HG03196 (cell line): ENCODE data around the gene HS3ST4.

Source experiments
- ATAC-seq: cut with Tn5 transposase; IDR thresholded peaks from one replicate; pipeline ENCODE4 v1.9.1; 2021; ENCODE audit not compliant: unreplicated experiment

HS3ST4 gene

DNA sequence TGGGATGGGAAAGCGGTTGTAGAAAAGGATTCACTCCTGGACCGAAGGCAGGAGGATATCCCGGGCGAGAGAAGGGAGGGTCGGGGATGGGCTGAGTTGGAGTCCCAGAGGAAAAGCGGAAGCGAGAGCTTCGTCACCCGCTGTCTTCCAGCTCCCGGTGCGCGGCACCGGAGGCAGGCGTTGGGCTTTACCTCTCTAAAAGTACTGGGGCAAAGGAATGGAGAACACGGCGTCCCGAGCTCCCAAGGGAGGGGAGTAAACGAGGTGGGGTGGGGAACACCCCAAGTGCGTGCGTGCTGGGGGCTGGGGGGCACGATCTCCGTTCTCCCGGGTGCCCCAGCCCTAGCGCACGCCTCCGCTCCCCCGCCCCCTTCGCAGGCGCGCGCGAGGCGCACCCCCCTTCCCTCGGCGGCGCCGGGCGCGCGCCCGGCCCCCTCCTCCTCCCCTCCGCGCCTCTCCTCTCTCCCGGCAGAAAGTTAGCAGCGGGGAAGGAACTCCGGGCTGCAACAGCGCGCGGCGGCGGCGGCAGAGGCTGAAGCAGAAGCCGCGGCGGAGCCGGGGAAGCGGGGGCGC lies at the start of gene HS3ST4:
Gene HS3ST4 (plus strand): TSS at position 441 of the 573 bp plus-strand sequence.
- ATAC-seq, result no peak

DNA sequence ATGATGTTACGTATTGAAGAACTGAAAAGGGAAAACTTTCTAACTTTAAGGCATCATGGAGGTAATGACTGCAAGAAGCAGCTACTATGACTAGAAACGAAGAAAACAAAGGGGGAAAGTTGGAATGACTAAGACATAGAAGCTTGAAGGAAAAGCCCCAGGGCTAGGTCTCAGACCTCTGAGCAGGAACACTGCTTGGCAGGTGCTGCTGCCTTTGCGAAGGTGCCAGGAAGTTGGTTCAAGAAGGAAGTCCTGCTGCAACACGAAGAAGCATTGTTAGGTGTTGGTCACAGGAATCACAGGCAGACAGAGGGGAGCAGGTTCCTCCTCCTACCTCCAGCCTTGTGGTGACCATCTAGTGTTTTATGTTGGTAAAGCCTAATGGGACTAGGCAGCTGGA lies 48.1 kb upstream of the HS3ST4 start:
- ATAC-seq, result no peak

DNA sequence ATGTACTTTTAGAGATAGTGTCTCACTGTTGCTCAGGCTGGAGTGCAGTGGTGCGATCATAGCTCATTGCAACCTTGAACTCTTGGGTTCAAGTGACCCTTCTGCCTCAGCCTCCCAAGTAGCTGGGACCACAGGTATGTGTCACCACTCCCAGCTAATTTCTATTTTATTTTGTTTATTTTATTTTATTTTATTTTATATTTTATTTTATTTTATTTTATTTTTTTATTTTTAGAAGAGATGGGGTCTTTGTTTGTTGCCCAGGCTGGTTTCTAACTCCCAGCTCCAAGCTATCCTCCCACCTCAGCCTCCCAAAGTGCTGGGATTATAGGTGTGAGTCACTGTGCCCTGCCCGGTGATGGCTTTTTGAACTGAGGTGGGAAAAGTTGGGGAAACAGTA lies 35.1 kb upstream of the HS3ST4 start:
- no peak for ATAC-seq

DNA sequence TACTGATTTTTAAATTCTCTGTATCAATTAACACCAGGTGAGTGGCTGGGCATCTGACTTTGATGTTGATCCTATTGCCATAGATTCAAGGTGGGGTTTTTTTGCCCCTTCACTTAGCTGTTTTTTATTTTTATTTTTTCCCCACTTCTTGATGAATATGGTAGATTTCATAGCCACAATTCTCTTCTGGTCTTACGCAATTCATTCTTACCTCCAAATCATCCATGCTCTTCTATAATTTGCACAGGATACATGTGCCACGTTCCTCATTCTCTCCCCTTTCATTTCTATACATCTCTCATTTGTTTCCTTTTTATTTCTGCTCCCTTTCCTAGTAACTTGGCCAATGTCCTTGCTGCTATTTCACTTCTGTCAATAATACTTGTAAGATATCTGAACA lies 14.9 kb upstream of the HS3ST4 start:
- ATAC-seq, result no peak

DNA sequence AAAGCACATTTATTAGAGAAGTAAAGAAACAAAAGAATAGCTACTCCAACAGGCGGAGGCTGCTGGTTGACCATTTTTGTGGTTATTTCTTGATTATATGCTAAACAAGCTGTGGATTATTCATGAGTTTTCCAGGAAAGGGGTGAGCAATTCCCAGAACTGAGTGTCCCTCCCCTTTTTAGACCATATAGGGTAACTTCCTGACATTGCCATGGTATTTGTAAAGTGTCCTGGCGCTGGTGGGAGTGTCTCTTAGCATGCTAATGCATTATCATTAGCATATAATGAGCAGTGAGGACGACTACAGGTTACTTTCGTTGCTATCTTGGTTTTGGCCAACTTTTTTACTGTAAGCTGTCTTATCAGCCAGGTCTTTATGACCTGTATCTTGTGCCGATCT lies 12.2 kb upstream of the HS3ST4 start:
- no peak for ATAC-seq

DNA sequence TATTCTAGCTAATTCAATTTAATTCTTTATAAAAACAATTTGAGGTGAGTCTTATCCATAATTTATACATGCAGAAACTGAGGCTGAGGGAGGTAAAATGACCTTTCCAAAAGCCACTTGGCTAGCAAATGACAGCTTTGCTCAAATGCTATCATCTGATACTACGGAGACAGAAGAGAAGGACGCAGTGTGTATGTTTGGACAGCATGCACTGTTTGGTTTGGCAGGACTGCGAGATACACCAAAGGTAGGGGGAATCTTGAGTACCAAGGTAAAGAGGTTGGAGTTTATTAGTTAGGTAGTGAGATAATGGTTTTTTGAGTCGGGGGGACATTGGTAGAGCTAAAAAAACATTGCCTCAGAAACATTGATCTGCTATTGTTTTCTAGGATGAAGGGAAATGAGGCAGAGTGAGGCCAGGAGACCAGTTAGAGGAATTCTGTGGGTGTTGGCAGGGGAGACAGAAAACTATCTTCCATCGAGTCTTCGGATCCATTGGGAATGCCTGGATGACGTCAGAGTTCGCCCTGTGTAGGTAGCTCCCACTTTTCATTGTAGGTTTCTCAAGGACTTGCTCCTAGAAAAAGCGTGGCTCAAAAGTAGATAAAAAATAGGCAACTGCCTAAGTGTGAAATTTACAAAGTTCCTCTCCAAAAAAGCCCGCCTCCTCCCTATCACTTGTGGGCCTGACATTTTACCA lies 2.5 kb upstream of the HS3ST4 start:
- ATAC-seq, result no peak

DNA sequence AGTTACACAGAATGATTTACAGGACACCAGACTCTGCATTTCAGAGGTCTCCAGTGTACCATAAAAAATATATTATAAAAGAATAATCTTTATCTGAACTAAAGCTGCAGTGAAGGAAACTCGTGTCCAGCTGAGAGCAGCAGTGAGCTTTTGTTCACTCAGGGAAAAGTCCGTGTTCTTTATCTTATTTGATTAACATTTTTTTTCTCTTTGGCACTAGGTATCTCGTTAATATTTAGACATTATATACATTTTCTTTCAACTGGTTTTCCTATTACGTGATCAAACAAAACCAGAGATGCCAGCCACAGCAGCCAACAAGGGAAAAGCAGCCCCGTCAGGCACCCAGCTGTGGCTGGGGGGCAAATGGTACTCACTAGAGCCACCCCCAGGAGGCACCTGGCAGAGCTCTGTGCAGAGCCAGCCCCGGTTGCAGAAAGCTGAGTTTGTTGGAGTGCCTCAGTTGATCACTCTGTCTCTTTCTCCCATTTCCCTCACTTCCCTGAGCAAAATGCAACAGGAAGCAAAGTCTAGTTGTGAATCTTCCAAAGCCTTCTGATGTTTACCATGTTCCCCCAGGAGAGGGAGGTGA lies 1.1 kb upstream of the HS3ST4 start:
- no peak for ATAC-seq

DNA sequence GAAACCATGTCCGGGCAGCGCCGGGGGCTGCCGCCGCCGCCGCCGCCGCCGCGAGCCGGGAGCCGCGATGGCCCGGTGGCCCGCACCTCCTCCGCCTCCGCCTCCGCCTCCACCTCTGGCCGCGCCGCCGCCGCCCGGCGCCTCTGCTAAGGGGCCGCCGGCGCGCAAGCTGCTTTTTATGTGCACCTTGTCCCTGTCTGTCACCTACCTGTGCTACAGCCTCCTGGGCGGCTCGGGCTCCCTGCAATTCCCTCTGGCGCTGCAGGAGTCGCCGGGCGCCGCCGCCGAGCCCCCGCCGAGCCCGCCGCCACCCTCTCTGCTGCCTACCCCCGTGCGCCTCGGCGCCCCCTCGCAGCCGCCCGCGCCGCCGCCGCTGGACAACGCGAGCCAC lies 587 bp downstream of the HS3ST4 start:
- no peak for ATAC-seq

DNA sequence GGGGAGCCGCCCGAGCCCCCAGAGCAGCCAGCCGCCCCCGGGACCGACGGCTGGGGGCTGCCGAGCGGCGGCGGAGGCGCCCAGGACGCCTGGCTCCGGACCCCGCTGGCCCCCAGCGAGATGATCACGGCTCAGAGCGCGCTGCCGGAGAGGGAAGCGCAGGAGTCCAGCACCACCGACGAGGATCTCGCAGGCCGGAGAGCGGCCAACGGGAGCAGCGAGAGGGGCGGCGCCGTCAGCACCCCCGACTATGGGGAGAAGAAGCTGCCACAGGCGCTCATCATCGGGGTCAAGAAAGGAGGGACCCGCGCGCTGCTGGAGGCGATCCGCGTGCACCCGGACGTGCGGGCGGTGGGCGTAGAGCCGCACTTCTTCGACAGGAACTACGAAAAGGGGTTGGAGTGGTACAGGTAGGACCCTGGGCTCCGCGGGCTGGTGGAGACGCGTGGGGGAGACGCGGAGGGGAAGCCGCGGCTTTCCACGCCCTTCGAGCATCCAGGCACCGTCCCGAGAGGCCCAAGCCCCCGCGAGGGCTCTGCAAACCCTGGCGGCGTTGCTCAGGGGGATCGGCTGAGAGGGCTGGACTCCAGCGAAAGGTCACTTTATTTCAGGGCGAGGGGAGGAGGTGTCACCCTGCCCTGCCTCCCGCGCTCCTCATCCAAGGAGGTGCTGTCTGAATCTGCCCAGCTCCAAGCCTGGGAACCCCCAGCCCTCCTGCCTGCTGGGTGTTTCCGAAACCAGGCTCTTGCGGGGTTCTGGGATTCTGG lies 1.2 kb downstream of the HS3ST4 start:
- ATAC-seq, result no peak

DNA sequence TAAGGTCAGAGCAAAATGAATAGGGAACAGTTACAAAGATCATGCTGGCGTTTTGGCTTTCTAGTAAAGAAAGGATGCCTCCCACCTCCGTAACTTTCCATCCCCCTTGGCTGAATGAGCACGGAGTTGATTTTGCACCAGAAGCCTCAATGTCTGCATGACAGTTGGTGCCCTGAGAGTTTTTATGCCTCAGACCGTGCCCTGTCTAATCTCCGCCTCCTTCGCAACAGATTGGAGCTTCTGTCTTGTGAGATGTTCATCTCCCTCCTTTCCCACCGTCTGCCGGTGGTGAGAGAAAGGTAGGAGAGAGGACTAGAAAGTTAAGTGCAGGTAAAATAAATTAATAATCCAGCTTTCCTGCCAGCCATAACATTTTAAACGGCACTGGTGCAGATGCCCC lies 1.9 kb downstream of the HS3ST4 start:
- ATAC-seq, result no peak

DNA sequence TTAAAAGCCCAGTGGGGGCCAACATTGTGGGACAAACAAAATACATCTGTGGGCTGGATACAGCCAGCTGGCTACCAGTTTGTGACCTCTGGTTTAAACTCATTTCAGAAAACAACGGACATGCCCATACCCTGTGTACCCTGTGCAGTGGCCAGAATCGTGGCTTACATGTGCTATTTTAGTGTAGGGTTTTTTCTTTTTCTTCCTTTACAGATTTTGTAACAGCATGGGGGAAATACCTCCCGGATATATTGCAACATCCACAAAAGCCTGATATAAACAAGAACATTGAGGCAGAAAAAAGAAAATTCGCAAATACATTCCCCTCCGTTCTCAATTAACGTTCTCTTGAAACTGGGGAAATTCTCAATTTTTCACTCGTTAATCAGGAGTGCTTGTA lies 7.3 kb downstream of the HS3ST4 start:
- ATAC-seq, result no peak

DNA sequence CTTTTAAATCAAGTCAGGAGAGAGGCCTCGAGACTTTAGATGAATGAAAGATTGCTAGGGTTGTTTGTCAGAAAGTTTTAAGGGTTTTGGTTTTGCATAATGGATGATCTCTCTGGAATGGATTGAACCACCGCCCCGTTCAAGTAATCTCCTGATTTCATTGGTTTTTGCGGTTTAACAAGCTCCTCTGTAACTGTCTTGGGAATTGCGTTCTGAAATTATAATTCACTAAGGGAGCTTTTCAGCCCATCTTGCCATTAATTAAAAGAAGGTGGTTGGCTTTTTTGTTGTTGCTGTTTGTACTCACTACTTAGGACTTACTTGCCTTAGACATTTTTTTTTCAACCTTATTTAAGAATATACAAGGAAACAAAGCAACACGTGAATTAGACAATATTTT lies 8.8 kb downstream of the HS3ST4 start:
- no peak for ATAC-seq

DNA sequence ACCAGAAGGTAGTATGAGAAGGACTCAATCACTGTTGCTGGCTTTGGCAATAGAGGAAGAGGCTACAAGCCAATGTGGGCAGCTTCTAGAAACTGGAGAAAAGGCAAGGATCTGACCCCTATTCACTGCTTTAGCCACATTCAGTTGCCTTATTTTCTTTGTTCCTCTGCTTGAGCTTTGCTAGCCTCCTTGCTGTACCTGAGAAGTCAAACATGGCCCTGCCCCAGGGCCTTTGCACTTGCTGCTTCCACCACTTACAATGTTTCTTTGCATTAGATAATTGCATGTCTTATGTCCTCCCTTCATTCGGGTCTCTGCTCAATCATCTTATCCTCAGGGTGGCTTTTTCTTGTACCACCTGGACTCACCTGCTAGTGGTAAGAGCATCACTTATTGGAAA lies 15.8 kb downstream of the HS3ST4 start:
- no peak for ATAC-seq

DNA sequence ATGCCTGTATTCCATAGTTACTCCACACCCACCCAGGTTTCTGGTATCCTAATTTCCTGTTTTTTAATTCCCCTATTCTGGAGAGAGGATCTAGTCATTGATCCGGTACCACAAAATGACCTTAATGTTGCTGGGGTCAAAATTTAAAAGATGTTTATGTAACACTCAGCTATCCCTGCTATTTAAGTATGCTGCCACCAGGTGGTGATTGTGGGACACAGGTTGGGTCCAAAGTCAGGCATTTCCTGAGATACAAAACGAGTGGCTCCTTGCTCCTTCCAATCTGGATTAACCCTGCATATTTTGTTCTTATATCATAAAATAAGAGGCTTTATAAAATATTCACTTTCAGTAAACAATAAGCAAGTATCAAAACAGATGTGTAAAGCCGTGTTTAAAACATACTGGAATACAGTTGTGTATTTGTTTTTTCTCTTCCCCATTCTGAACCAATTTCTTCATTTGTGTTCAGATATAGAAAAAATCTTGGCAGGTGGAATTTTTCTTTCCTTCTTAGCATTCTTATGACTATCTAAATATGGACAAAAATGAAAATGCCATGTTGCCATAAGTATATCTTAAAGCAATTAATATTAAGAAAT lies 16.3 kb downstream of the HS3ST4 start:
- ATAC-seq, result no peak

DNA sequence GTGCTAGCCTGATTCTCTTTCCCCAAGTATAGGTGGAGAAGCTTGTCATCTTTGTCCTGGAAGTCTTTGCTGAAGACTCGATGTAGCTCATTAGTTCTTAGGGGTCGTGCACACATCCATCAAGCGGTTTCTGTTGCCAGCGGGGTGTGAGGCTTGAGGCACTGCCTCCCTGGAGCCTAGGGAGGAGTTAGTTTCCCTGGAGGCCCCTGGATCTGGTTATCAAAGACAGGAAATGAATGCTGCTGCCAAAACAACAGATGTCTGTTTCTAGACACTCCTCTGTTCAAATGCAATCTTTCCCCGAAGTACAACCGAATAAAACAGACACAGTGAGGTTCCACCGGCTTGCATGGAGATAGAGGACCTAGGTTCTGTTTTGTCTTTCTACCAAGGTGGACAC lies 17.5 kb downstream of the HS3ST4 start:
- no peak for ATAC-seq

DNA sequence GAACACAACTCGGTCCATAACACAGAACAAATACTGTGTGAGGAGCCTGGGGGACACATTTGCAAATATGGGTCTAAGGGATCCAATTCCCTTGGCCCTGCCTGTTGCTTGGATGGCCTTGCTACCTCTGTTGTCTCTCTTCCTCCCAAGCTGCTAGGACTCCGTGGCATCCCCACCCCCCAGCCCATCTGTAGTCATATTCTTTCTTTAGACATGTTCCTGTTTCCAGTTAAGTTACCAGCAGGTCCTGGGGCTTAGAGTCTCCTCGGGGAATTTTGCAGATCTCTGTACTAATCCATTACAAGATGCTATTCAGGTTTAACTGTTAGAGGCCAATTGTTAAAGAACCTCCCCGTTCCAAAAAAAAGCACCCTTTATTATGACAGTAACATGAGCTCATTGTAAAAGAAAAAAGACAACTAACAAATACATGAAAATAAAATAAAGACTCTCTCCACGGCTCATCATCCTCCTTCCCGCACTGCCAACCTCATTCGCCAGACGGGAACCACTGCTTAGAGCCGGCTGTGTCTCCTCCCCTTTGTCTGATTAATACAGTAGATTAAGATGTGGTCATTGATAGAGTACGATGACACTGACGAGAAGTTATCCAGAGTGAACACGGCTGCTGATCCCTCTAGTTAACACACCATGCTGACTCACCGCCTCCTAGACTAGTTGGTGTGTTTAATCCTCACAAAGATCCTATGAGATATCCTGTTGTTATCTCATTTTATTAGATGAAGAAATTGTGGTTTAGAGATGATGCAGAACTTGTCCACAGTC lies 22.2 kb downstream of the HS3ST4 start:
- ATAC-seq, result no peak

DNA sequence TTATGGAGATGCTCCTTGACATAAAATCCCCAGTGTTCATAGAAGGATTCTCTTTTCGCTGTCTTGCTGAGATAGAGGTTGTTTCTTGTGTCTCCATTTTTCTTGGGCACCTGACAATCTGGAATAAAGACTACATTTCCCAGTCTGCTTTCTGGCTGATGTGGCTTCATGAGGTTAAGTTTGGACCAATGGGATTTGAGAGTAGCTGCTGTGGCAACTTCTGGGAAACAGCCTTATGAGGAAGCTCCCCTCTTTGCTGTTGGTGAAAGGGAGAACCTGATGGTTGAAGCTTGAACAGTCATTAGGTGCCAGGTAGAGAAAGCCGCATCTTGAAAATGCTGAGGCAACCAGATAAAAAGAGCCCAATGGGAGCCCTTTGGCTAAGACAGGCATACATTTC lies 24.4 kb downstream of the HS3ST4 start:
- no peak for ATAC-seq

DNA sequence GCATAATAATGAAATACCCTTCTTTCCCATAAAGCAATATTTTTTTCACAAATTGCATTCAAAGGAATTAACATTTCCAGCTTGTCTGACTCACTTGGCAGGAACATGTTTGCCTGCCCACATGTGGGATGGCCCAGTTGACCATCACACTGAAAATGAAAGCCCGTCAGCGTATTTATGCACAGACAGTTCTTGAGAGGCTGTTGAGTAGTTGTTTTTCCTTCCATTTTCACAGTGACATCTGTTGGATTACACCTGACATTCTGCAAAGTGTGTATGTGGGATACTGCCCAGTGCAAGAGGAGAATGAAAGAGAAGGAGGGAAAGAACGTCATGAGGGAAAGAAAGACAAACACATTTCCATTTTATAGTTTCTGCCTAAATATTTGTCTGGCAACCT lies 29.7 kb downstream of the HS3ST4 start:
- no peak for ATAC-seq

DNA sequence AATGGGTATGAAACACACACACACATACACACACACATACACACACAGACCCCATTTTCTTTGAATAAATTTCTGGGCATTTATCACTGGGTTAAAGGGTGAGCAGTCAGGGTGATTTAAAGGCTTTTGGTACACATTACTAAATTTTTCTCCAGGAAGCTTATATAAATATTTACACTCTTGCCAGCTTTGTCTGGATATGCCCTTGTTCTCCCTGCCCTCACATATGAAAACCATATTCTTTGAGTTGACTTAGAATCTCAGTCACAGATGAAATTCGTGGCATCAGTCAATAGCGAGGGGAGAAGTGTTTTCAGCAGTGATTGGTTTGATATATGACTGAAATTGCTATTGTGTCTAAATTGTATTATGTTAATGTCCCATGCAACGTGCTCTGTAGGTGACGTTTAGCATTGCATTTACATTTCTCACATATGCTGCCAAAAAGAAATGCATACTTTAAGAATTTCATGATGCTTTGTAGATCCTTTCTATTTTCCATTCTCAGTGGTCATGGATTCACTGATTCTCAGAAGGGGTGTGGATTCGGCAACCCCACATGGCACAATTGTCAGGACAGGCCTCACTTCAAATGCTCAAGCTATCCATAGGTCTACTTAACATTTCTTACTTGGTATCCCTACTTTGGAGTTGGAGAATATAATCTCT lies 34.8 kb downstream of the HS3ST4 start:
- ATAC-seq, result no peak

DNA sequence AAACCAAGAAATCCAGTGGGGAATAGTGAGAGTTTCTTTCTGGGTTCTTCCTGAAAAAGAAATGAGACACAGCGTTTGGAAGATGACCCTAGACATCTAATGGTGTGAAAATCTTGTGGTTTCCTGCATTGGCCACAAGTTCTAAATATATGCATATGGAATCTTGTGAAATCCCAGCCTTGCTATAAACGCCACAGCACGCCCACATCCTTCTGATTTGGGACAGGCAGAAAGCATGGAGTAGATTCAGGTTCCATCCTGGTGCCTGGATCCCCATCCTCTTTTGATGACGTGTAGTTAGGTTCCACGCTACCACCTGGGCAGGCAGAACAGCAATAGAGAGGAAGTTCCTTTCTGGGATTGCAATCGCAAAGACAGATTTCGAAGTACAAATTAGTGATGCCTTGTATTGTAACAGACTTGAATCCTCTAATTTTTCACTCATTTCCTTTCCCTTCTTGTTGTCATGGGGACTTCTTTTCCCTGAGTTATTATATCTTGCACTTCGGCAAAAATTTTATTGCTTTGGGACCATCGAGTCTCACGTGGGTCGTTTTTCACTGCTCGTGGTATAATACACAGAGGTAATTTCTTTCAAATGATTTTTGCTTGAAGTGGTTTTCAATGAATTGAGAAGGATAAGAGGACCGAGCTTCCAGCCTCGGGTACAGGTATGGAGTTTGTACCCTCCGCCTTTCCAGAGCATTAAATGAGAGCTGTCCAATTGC lies 37.6 kb downstream of the HS3ST4 start:
- ATAC-seq, result no peak
